ENCODE measurements around the gene VPS36. TPM values are rescaled to one million over a fixed set of nuclear protein-coding genes. Genes with fewer than 3 reads are reported as not detected.

VPS36 gene
- total and polyA plus RNA-seq, 2 of the 8 experiments (the other 6 are each of a cell fraction or from before 2014, with no cell fraction given), result 14.1 to 19.8 TPM

DNA sequence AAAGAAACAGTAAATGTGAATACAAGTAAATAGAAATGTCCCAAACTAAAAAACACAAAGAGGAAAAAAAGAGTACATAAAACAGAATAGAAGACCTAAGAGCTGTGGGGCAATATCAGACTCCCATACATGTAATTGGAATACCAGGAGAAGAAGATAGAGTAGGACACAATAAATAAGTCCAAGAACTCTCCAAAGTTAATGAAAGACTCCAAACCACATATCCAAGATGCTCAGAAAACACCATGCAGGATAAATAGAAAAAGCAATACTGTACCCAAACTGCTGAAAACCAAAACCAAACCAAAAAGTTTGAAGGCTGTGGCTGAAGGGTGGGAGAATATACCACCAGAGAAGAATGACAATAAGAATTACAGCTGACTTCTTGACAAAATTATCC is 62.7 kb downstream of the VPS36 start (continued):
- no peak for TF ChIP-seq EP300 (IDR thresholded peaks at IDR 0.05; ENCODE audit: borderline replicate concordance in 1 of 2, low read depth in 2 of 2, low read length in 2 of 2)
- no peak for TF ChIP-seq SP1 (IDR thresholded peaks at IDR 0.05; ENCODE audit: low read depth, low read length)
- TF ChIP-seq POLR2A (IDR thresholded peaks at IDR 0.05; ENCODE audit: control extremely low read depth in 1 of 2, low read depth in 2 of 2, low read length in 2 of 2), result no peak
- TF ChIP-seq GABPA (IDR thresholded peaks at IDR 0.05; ENCODE audit: borderline replicate concordance, insufficient read depth, low read length), result no peak

All from H1 (cell line).